Umbilical cord (tissue), 2 donors: ENCODE measurements around the gene ADGRG1. TPM values are rescaled to one million over a fixed set of nuclear protein-coding genes. Genes with fewer than 3 reads are reported as not detected.
"Not testable (repeated sequence)": the region's sequence is repeated elsewhere in the genome, so short reads cannot be mapped to it uniquely, and the experiment has no call there.

Source experiments
- DNase-seq: peaks from one replicate; pipeline ENCODE4 v3.0.0-alpha.2; 2015; ENCODE audit warnings: low spot score
- total RNA-seq: library from RNA; depleted of rRNA; stranded (reverse); fragments of >200 nt; gene quantifications from one replicate; pipeline ENCODE4 v1.2.3, GENCODE V29; 2014; ENCODE audit warnings: low replicate concordance; ENCODE audit not compliant: insufficient read depth

The ADGRG1 gene
- total RNA-seq, result 8.9 TPM

DNA sequence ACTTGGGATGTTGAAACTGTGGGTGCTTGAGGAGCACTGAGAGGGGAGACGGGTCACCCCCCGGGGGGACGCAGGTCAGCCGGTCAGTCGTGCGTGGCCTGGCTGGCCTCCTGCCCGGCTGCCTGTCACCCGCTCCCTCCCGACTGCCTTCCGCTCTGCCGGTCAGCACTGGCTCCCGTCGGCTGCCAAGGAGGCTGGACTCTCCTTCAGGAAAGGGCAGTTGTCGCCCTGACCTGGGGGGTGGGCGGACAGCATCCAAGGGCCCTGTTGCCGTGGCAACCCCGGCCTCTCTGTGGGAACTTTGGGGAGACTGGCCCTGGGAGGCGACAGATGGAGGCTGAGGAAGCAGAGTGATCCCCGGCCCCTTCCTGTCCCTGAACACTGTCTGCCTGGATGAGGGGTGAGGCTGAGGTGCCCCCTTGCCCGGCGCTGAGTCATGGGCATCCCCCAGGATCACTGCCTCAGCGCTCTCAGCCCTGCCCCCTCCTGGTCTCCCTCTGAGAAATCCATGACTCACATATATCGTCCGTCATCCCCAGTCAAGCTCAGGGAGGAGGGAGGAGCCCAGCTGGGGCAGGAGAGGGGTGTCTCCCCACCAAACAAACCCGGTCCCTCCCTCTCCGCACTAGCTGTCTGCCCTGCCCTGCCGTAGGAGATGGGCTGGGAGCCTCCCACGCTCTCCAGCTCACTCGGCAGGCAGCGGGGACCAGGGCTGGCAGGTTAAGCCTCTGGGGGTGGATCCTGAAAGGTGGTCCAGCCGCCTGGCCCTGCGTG, at the start of gene ADGRG1:
ADGRG1 (plus strand) TSS at position 623 of the 774 bp plus-strand sequence. CDS start 21,658 bp downstream, outside the sequence.
- peak; percentile 98 for DNase-seq

- peak; percentile 11 for DNase-seq
Measured at GRCh38 chr16:57579361-57579665, 49.1 kb upstream of the ADGRG1 start.

GRCh38 chr16:57585051-57585687, 43.3 kb upstream of the ADGRG1 start:
- no peak for DNase-seq

DNA sequence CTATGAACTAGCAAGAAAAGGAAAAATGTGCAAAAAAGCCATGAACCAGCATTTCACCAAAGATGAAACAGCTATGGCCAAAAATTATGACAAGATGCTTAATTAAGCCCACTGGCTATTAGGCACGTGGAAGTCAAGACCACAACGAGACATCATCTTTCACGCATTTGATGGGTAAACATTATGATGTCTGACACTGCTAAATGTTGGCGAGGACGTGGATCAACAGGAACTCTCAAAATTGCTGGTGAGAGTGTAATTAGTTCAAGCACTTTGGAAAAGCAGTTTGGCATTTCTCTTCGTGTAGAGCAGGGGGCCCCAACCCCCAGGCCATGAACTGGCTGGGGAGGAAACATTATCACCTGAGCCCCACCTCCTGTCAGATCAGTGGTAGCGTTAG, 39.6 kb upstream of the ADGRG1 start:
- DNase-seq, result no peak

GRCh38 chr16:57589374-57589773, 39.1 kb upstream of the ADGRG1 start:
- no peak for DNase-seq

GRCh38 chr16:57590654-57591085, 37.8 kb upstream of the ADGRG1 start:
- peak; percentile 61 for DNase-seq

DNA sequence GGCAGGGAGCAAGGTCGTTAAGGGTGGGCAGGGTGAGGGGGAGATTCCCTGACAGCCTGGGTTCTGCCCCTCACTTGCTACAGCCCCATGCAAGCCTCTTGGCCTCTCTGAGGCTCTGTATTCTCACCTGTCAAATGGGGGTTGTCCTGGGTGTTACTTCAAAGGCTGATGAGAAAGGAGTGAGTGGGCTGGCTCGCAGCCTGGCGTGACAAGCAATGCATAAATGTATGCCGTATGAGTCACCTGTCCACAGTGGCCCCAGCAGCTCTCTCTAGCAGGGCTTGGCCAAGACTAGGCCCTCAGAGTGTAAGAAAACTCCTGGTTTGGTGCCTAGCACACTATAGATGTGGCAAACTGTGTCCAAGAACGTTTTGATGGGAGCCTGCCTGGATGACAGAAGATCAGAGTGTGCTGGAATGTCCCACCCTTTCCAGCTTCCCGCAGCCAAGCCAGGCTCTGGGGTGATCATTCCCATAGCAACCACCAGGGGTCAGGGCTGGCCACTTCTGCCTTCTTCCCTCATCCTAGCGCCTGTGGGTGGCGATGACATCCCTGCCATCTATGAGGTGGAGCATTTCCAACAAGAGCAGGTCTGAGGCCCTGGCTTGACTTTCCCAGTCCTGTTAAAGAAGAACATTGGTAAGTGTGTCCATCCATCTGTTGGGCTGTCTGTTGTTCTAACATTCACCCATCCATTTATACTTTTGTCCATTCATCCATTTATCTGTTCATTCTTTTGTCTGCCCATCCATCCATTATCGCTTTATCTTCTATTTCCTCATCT, 37.2 kb upstream of the ADGRG1 start:
- peak; percentile 73 for DNase-seq

- DNase-seq, result no peak
Measured at GRCh38 chr16:57591870-57592485, 36.5 kb upstream of the ADGRG1 start.

DNA sequence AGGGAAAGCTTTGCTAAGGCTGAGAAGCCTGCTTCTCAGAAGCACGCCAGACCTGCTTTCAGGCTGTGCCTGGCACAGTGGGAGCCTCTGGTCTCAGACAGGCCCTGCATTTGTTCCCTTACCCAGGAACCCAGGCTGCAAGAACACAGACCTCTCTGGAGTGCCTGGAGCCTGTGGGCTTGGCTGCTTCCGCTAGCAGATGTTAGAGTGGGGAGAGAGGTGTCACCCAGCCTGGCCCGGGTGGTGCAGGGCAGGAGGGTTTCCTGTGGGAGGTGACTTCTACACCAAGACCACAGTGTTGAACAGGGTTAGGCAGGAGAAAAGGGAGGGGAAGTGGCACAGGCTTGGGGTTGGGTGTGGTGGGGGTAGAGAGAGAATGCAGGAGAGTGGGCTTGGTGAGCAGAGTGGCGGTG, 35.8 kb upstream of the ADGRG1 start:
- DNase-seq, result no peak

DNA sequence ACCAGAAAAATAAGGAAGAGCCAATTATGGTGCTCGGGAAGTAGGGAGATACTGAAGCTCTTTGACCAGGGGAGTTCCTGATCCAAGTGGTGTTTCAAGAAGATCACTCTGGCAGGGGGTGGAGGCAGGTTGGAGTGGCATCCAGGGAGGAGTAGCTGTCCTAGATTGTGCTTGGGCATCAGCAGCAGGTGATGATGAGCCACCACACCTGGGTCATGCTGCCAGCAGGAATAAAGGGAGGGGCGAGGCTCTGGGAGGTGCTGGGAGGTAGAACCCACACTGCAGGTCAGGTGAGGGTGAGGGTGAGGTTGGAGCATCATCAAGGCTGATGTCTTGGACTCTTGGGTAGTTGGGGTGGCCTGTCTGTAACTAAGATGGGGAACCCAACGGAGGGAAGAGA, 35.4 kb upstream of the ADGRG1 start:
- DNase-seq, result no peak

GRCh38 chr16:57593990-57594389, 34.4 kb upstream of the ADGRG1 start:
- no peak for DNase-seq

DNA sequence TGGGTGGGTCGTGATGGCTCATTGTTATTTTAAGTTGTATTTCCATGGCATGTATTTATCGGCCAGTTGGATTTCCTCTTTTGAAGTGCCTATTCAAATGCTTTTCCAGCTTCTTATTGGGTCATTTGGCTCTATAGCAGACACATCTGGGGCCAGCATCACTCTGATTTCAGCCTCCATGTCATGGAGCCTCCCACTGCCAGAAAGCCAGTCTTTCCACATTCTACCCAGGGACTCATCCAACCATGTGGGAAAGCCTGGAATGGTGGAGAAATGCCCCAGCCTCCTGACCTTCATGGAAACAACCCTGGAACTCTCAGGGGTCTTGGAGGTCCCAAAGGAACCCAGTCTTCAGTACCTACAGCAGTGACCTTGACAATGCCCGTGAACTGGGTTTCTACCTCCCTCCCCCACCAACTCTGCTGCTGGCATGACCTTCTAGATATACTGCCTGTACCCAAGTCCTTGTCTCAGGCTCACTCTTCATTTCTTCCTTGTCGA, 33.8 kb upstream of the ADGRG1 start:
- no peak for DNase-seq

- DNase-seq, result not testable (repeated sequence)
Measured at GRCh38 chr16:57596234-57596633, 32.2 kb upstream of the ADGRG1 start.

GRCh38 chr16:57598437-57598836, 30.0 kb upstream of the ADGRG1 start:
- DNase-seq, result no peak

GRCh38 chr16:57600048-57600835, 28.2 kb upstream of the ADGRG1 start:
- no peak for DNase-seq

- no peak for DNase-seq
Measured at GRCh38 chr16:57600952-57601580, 27.4 kb upstream of the ADGRG1 start.

GRCh38 chr16:57601801-57602478, 26.5 kb upstream of the ADGRG1 start:
- DNase-seq, result no peak

DNA sequence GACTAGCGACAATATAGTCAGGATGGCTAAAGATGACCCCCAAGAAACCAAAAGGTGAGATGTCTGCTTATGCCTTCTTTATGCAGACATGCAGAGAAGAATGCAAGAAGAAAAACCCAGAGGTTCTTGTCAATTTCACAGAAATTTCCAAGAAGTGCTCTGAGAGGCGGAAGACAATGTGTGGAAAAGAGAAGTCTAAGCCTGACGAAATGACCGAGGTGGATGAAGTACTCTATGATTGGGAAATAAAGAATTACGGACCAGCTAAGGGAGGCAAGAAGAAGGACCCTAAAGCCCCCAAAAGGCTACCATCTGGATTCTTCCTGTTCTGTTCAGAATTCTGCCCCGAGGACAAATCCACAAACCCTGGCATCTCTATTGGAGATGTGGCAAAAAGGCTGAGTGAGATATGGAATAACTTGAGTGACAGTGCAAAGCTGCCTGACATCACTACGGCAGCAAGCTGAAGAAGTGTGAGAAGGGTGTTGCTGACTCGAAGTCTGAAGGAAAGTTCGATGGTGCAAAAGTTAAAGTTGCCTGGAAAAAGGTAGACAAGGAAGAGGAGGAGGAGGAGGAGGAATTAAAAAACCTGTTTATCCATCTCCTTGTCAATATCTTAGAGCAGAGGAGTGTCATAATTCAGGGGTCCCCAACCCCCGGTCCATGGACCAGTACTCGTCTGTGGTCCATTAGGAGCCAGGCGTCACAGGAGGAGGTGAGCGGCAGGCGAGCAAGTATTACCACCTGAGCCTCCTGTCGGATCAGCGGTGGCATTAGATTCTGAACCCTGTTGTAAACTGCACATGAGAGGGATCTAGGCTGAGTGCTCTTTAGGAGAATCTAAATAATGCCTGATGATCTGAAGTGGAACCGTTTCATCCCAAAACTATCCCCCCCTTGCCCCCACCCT, 25.1 kb upstream of the ADGRG1 start:
- DNase-seq, result no peak

- DNase-seq, result no peak
Measured at GRCh38 chr16:57604177-57604576, 24.3 kb upstream of the ADGRG1 start.
